ENCODE data around the gene ARHGAP15. TPM values are rescaled to one million over a fixed set of nuclear protein-coding genes. Genes with fewer than 3 reads are reported as not detected.

Gene ARHGAP15
- total RNA-seq, 8 experiments from 2014 or later = 0.29 to 1.3 (median 0.51) TPM; not detected in 2

GRCh38 chr2:143280097-143280757, 151.0 kb downstream of the ARHGAP15 start:
- in situ Hi-C loops (cut with MboI; ENCODE audit: low pct_unique_long_range_greater_than_20kb in 2 of 9, low sequenced_read_pairs in 9 of 9, unreplicated experiment in 9 of 9) = no loop called here
- H3K4me3 ChIP-seq = no peak overlapping the region
- 25 to 100% (median 89%) methylated on average over 1 to 3 of the region's 3 CpGs for WGBS, 10 experiments
- ATAC-seq (replicated peaks in 6 of 8) = no peak
- H3K4me1 ChIP-seq (replicated peaks in 1 of 2) = no peaks in the 10 kb centered on the region
- no peak overlapping the region for H3K27ac ChIP-seq

- in situ Hi-C loops (cut with MboI; ENCODE audit: low pct_unique_long_range_greater_than_20kb in 2 of 9, low sequenced_read_pairs in 9 of 9, unreplicated experiment in 9 of 9) = no loop called here
- 69 to 100% (median 87%) methylated on average over 1 to 6 of the region's 6 CpGs for WGBS, 10 experiments
- ATAC-seq (replicated peaks in 6 of 8) = no peak
These were observed 153.5 kb downstream of the ARHGAP15 start for GRCh38 chr2:143282684-143283083.

GRCh38 chr2:143284087-143284675, 155.0 kb downstream of the ARHGAP15 start:
- WGBS, 10 experiments = 30 to 80% (median 52%) methylated on average over 1 to 7 of the region's 7 CpGs
- H3K4me3 ChIP-seq = no peak overlapping the region
- no peak overlapping the region for H3K27ac ChIP-seq
- ATAC-seq (replicated peaks in 6 of 8) = peak in 2 of 8 experiments; percentile 28 to 29
- in situ Hi-C loops (cut with MboI; ENCODE audit: low pct_unique_long_range_greater_than_20kb in 2 of 9, low sequenced_read_pairs in 9 of 9, unreplicated experiment in 9 of 9) = no loop called here
- peaks cover 0 to 8% of the 10 kb centered on the region in 2 donors for H3K4me1 ChIP-seq (replicated peaks in 1 of 2)

More at GRCh38 chr2:143282684-143283083, 153.5 kb downstream of the ARHGAP15 start:
- H3K4me3 ChIP-seq = no peak overlapping the region
- no peak overlapping the region for H3K27ac ChIP-seq
- H3K4me1 ChIP-seq (replicated peaks in 1 of 2) = no peaks in the 10 kb centered on the region

- ATAC-seq (replicated peaks in 6 of 8) = peak in 3 of 8 experiments; percentile 32 to 36 (median 33)
- in situ Hi-C loops (cut with MboI; ENCODE audit: low pct_unique_long_range_greater_than_20kb in 2 of 9, low sequenced_read_pairs in 9 of 9, unreplicated experiment in 9 of 9) = no loop called here
- Histone ChIP-seq H3K4me1 (replicated peaks in 1 of 2) (peaks cover 0 to 11% of the 10 kb centered on the region in 2 donors), H3K27ac (no peak overlapping the region), H3K4me3 (no peak overlapping the region)
These were observed 159.8 kb downstream of the ARHGAP15 start for GRCh38 chr2:143289025-143289424.

GRCh38 chr2:143290221-143290620, 161.0 kb downstream of the ARHGAP15 start:
- H3K27ac ChIP-seq = no peak overlapping the region
- in situ Hi-C loops (cut with MboI; ENCODE audit: low pct_unique_long_range_greater_than_20kb in 2 of 9, low sequenced_read_pairs in 9 of 9, unreplicated experiment in 9 of 9) = no loop called here
- H3K4me1 ChIP-seq (replicated peaks in 1 of 2) = peaks cover 0 to 11% of the 10 kb centered on the region in 2 donors
- 42 to 100% (median 75%) methylated on average over 1 to 5 of the region's 5 CpGs for WGBS, 10 experiments
- no peak overlapping the region for H3K4me3 ChIP-seq
- ATAC-seq (replicated peaks in 6 of 8) = no peak

GRCh38 chr2:143294068-143294467, 164.8 kb downstream of the ARHGAP15 start:
- Histone ChIP-seq H3K4me3 (no peak overlapping the region), H3K27ac (no peak overlapping the region), H3K4me1 (replicated peaks in 1 of 2) (peaks cover 0 to 4% of the 10 kb centered on the region in 2 donors)
- ATAC-seq (replicated peaks in 6 of 8) = no peak
- 50 to 100% (median 88%) methylated on average over 1 of the region's 1 CpG; no CpG with 5 or more reads in 1 of the 10 experiments for WGBS, 10 experiments
- in situ Hi-C loops (cut with MboI; ENCODE audit: low pct_unique_long_range_greater_than_20kb in 2 of 9, low sequenced_read_pairs in 9 of 9, unreplicated experiment in 9 of 9) = no loop called here

- no peak overlapping the region for H3K4me3 ChIP-seq
- no peak overlapping the region for H3K27ac ChIP-seq
- 0 to 100% (median 61%) methylated on average over 1 to 3 of the region's 3 CpGs; no CpG with 5 or more reads in 2 of the 10 experiments for WGBS, 10 experiments
- peak in 1 of 8 experiments; percentile 15 for ATAC-seq (replicated peaks in 6 of 8)
- in situ Hi-C loops (cut with MboI; ENCODE audit: low pct_unique_long_range_greater_than_20kb in 2 of 9, low sequenced_read_pairs in 9 of 9, unreplicated experiment in 9 of 9) = no loop called here
- no peaks in the 10 kb centered on the region for H3K4me1 ChIP-seq (replicated peaks in 1 of 2)
These were observed 166.9 kb downstream of the ARHGAP15 start for GRCh38 chr2:143296089-143296488.

- ATAC-seq (replicated peaks in 6 of 8) = no peak
- Histone ChIP-seq H3K27ac (no peak overlapping the region), H3K4me3 (no peak overlapping the region), H3K4me1 (replicated peaks in 1 of 2) (no peaks in the 10 kb centered on the region)
- in situ Hi-C loops (cut with MboI; ENCODE audit: low pct_unique_long_range_greater_than_20kb in 2 of 9, low sequenced_read_pairs in 9 of 9, unreplicated experiment in 9 of 9) = no loop called here
These were observed 168.0 kb downstream of the ARHGAP15 start for GRCh38 chr2:143297182-143297581.

- in situ Hi-C loops (cut with MboI; ENCODE audit: low pct_unique_long_range_greater_than_20kb in 2 of 9, low sequenced_read_pairs in 9 of 9, unreplicated experiment in 9 of 9) = no loop called here
- Histone ChIP-seq H3K4me1 (replicated peaks in 1 of 2) (no peaks in the 10 kb centered on the region), H3K27ac (no peak overlapping the region), H3K4me3 (no peak overlapping the region)
- ATAC-seq (replicated peaks in 6 of 8) = no peak
These were observed 171.3 kb downstream of the ARHGAP15 start for GRCh38 chr2:143300536-143300935.

GRCh38 chr2:143311426-143311825, 182.2 kb downstream of the ARHGAP15 start:
- no peak for ATAC-seq (replicated peaks in 6 of 8)
- no peaks in the 10 kb centered on the region for H3K4me1 ChIP-seq (replicated peaks in 1 of 2)
- in situ Hi-C loops (cut with MboI; ENCODE audit: low pct_unique_long_range_greater_than_20kb in 2 of 9, low sequenced_read_pairs in 9 of 9, unreplicated experiment in 9 of 9) = no loop called here
- H3K4me3 ChIP-seq = no peak overlapping the region
- WGBS, 10 experiments = 15 to 91% (median 79%) methylated on average over 1 to 2 of the region's 2 CpGs; no CpG with 5 or more reads in 1 of the 10 experiments
- no peak overlapping the region for H3K27ac ChIP-seq

GRCh38 chr2:143312441-143312840, 183.2 kb downstream of the ARHGAP15 start:
- WGBS, 10 experiments = 50 to 97% (median 93%) methylated on average over 3 to 4 of the region's 4 CpGs; no CpG with 5 or more reads in 1 of the 10 experiments
- no peak overlapping the region for H3K4me3 ChIP-seq
- H3K27ac ChIP-seq = no peak overlapping the region
- in situ Hi-C loops (cut with MboI; ENCODE audit: low pct_unique_long_range_greater_than_20kb in 2 of 9, low sequenced_read_pairs in 9 of 9, unreplicated experiment in 9 of 9) = no loop called here
- no peaks in the 10 kb centered on the region for H3K4me1 ChIP-seq (replicated peaks in 1 of 2)
- ATAC-seq (replicated peaks in 6 of 8) = no peak

- in situ Hi-C loops (cut with MboI; ENCODE audit: low pct_unique_long_range_greater_than_20kb in 2 of 9, low sequenced_read_pairs in 9 of 9, unreplicated experiment in 9 of 9) = no loop called here
- 56 to 100% (median 92%) methylated on average over 1 to 2 of the region's 2 CpGs for WGBS, 10 experiments
- Histone ChIP-seq H3K27ac (no peak overlapping the region), H3K4me3 (no peak overlapping the region), H3K4me1 (replicated peaks in 1 of 2) (no peaks in the 10 kb centered on the region)
- ATAC-seq (replicated peaks in 6 of 8) = no peak
These were observed 184.6 kb downstream of the ARHGAP15 start for GRCh38 chr2:143313861-143314260.

- in situ Hi-C loops (cut with MboI; ENCODE audit: low pct_unique_long_range_greater_than_20kb in 2 of 9, low sequenced_read_pairs in 9 of 9, unreplicated experiment in 9 of 9) = no loop called here
- WGBS, 10 experiments = 39 to 100% (median 80%) methylated on average over 2 to 3 of the region's 3 CpGs; no CpG with 5 or more reads in 4 of the 10 experiments
- Histone ChIP-seq H3K4me3 (no peak overlapping the region), H3K4me1 (replicated peaks in 1 of 2) (no peaks in the 10 kb centered on the region), H3K27ac (no peak overlapping the region)
- ATAC-seq (replicated peaks in 6 of 8) = peak in 2 of 8 experiments; percentile 25 to 53
These were observed 192.8 kb downstream of the ARHGAP15 start for GRCh38 chr2:143321994-143322393.

GRCh38 chr2:143329288-143329687, 200.1 kb downstream of the ARHGAP15 start:
- in situ Hi-C loops (cut with MboI; ENCODE audit: low pct_unique_long_range_greater_than_20kb in 2 of 9, low sequenced_read_pairs in 9 of 9, unreplicated experiment in 9 of 9) = no loop called here
- no peaks in the 10 kb centered on the region for H3K4me1 ChIP-seq (replicated peaks in 1 of 2)
- WGBS, 10 experiments = 40 to 100% (median 90%) methylated on average over 1 to 2 of the region's 2 CpGs; no CpG with 5 or more reads in 2 of the 10 experiments

More at GRCh38 chr2:143329288-143329687, 200.1 kb downstream of the ARHGAP15 start:
- no peak for ATAC-seq (replicated peaks in 6 of 8)
- no peak overlapping the region for H3K4me3 ChIP-seq
- H3K27ac ChIP-seq = no peak overlapping the region

Measured in motor neuron (in vitro differentiated cells).